Astrocyte (in vitro differentiated cells and primary cell): ENCODE results near the gene AZI2.

Experiments used
- EZH2 ChIP-seq: IDR thresholded peaks from 2 replicates; pipeline ENCODE4 v1.6.1; 2012; ENCODE audit warnings: mild to moderate bottlenecking, low read length, inconsistent platforms; ENCODE audit not compliant: insufficient read depth
- TF ChIP-seq, protein P1 (sequence below): IDR thresholded peaks from 2 replicates; pipeline ENCODE4 v1.5.1; 2011; ENCODE audit warnings: low read depth, mild to moderate bottlenecking, inconsistent platforms, low read length, moderate library complexity; ENCODE audit not compliant: insufficient read depth

DNA sequence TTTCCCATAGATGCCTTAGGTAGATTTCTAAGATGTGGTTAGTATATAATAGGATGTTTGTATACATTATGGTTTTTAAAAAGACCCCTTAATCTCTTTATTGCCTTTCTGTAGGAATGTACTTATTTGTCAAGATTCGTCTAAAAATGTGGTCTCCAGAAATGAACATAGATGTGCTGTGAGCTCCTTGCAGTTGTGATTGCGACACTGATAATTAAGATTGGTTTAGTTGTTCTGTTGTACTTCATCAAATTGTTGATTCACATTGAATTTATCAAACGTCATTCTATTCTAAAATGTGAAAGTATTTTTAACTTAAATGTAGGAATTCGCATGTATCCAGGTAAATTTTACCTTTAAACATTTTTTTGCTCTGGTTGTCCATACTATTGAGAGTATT lies 56.0 kb downstream of the AZI2 start:
- TF ChIP-seq, protein P1, sequence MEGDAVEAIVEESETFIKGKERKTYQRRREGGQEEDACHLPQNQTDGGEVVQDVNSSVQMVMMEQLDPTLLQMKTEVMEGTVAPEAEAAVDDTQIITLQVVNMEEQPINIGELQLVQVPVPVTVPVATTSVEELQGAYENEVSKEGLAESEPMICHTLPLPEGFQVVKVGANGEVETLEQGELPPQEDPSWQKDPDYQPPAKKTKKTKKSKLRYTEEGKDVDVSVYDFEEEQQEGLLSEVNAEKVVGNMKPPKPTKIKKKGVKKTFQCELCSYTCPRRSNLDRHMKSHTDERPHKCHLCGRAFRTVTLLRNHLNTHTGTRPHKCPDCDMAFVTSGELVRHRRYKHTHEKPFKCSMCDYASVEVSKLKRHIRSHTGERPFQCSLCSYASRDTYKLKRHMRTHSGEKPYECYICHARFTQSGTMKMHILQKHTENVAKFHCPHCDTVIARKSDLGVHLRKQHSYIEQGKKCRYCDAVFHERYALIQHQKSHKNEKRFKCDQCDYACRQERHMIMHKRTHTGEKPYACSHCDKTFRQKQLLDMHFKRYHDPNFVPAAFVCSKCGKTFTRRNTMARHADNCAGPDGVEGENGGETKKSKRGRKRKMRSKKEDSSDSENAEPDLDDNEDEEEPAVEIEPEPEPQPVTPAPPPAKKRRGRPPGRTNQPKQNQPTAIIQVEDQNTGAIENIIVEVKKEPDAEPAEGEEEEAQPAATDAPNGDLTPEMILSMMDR, result no peak
- TF ChIP-seq EZH2, result no peak
